HCT116 (cell line): ENCODE results near the gene MAP3K12. TPM values are rescaled to one million over a fixed set of nuclear protein-coding genes. Genes with fewer than 3 reads are reported as not detected.

ENCODE experiments used
- ATAC-seq: fragments of 200-7000 bp; cut with Tn5 transposase; 2 replicates; pipeline ENCODE4 v1.9.1; 2020; ENCODE audit warnings: mild to moderate bottlenecking, moderate library complexity
- BruUV-seq: library from RNA; stranded (reverse); fragments of 400-500 nt; replicated peaks from 2 replicates; lab custom pipeline; 2021; lab: Mats Ljungman, UMichigan
- CTCF ChIA-PET: fragments of 300-600 bp; sonication (Branson Sonifier 250); formaldehyde crosslinking; loops from one replicate; lab custom pipeline; 2021; ENCODE audit warnings: antibody characterized with exemption; lab: Charles Lee
- POLR2A ChIA-PET: fragments of 300-600, 350-600 bp; sonication (Branson Sonifier 250); formaldehyde crosslinking; loops from one replicate; lab custom pipeline; 2021; ENCODE audit warnings: antibody characterized with exemption; lab: Charles Lee
- RAD21 ChIA-PET, 2 experiments: fragments of 300-600 bp; sonication (Branson Sonifier 250); formaldehyde crosslinking; loops; one replicate each; lab custom pipeline; 2023; ENCODE audit warnings: low total read pairs in 2 of 2; ENCODE audit not compliant: uncharacterized antibody in 2 of 2, unreplicated experiment in 2 of 2, low non-redundant PET in 1 of 2; lab: Charles Lee
- DNase-seq: peaks from one replicate; pipeline ENCODE4 v3.0.0-alpha.2; 2010; ENCODE audit warnings: low read depth, low spot score
- H2AFZ ChIP-seq: fragments of 200-600 bp; shearing (Covaris generic), sonication (generic); 2 replicates; pipeline ENCODE4 v1.6.1; 2017; ENCODE audit warnings: low read depth, mixed run types, mixed read lengths, antibody characterized with exemption, low read length; ENCODE audit not compliant: poor library complexity, severe bottlenecking
- H3K27ac ChIP-seq: 2 replicates; pipeline ENCODE4 v1.5.1; 2012; ENCODE audit warnings: low read depth, low read length
- H3K27me3 ChIP-seq: fragments of 200-600 bp; sonication (generic); 2 replicates; pipeline ENCODE4 v1.6.1; 2016; ENCODE audit warnings: mixed run types, low read length, mixed read lengths; ENCODE audit not compliant: insufficient read depth
- H3K36me3 ChIP-seq, 2 experiments: fragments of 200-500 bp in 1 of 2; fragments of 200-600 bp in 1 of 2; sonication (Bioruptor generic) in 1 of 2; sonication (generic) in 1 of 2; 2 replicates each; pipeline versions ENCODE4 v1.5.1 to v1.6.1; 2014 to 2016; ENCODE audit warnings: low read length in 2 of 2, inconsistent platforms in 1 of 2, mixed read lengths in 1 of 2, mixed run types in 1 of 2; ENCODE audit not compliant: insufficient read depth in 2 of 2, control insufficient read depth in 1 of 2
- H3K4me1 ChIP-seq, 2 experiments: fragments of 200-600 bp in 1 of 2; sonication (generic) in 1 of 2; 2 replicates each; pipeline versions ENCODE4 v1.5.1 to v1.6.1; 2012 to 2017; ENCODE audit warnings: low read length in 2 of 2, inconsistent platforms in 1 of 2, mild to moderate bottlenecking in 1 of 2, mixed read lengths in 1 of 2, mixed run types in 1 of 2, moderate library complexity in 1 of 2; ENCODE audit not compliant: insufficient read depth in 2 of 2, control insufficient read depth in 1 of 2
- H3K4me2 ChIP-seq: fragments of 200-600 bp; sonication (generic); 2 replicates; pipeline ENCODE4 v1.6.1; 2017; ENCODE audit warnings: mixed run types, low read length, mixed read lengths
- H3K4me3 ChIP-seq, 2 experiments: fragments of 200-600 bp in 1 of 2; sonication (generic) in 1 of 2; replicated peaks in 1 of 2; 2 replicates each; pipeline ENCODE4 v1.5.1; 2011 to 2016; ENCODE audit warnings: low read length in 2 of 2, control low read depth in 1 of 2, low read depth in 1 of 2, mild to moderate bottlenecking in 1 of 2, mixed read lengths in 1 of 2, mixed run types in 1 of 2
- H3K79me2 ChIP-seq: fragments of 200-600 bp; sonication (generic); 2 replicates; pipeline ENCODE4 v1.6.1; 2017; ENCODE audit warnings: mild to moderate bottlenecking, mixed run types, low read length, moderate library complexity, mixed read lengths; ENCODE audit not compliant: insufficient read depth
- H3K9ac ChIP-seq: fragments of 200-600 bp; sonication (generic); 2 replicates; pipeline ENCODE4 v1.6.1; 2016; ENCODE audit warnings: low read length, mixed read lengths
- H3K9me2 ChIP-seq: fragments of 200-600 bp; sonication (generic), shearing (Covaris generic); 2 replicates; pipeline ENCODE4 v1.6.1; 2017; ENCODE audit warnings: mixed run types, mild to moderate bottlenecking, moderate library complexity; ENCODE audit not compliant: insufficient read depth
- H3K9me3 ChIP-seq, 2 experiments: fragments of 200-500 bp in 1 of 2; fragments of 200-600 bp in 1 of 2; sonication (Bioruptor generic) in 1 of 2; sonication (generic) in 1 of 2; 2 replicates each; pipeline ENCODE4 v1.6.1; 2014 to 2017; ENCODE audit warnings: low read length in 2 of 2, mixed read lengths in 2 of 2, inconsistent platforms in 1 of 2, low read depth in 1 of 2, mild to moderate bottlenecking in 1 of 2, mixed run types in 1 of 2, moderate library complexity in 1 of 2; ENCODE audit not compliant: control insufficient read depth in 1 of 2, insufficient read depth in 1 of 2
- H4K20me1 ChIP-seq: fragments of 200-600 bp; sonication (generic), shearing (Covaris generic); 2 replicates; pipeline ENCODE4 v1.6.1; 2017; ENCODE audit warnings: mixed run types, mild to moderate bottlenecking, moderate library complexity; ENCODE audit not compliant: insufficient read depth
- ATF3 ChIP-seq: IDR thresholded peaks from 2 replicates; pipeline ENCODE4 v1.6.1; 2012
- CEBPB ChIP-seq: IDR thresholded peaks from 2 replicates; pipeline ENCODE4 v1.6.1; 2012; ENCODE audit warnings: low read depth
- ELF1 ChIP-seq: IDR thresholded peaks from 2 replicates; pipeline ENCODE4 v1.6.1; 2012; ENCODE audit warnings: low read depth, borderline replicate concordance
- EZH2phosphoT487 ChIP-seq: fragments of 200-600 bp; IDR thresholded peaks from 2 replicates; pipeline ENCODE4 v1.6.1; 2018; ENCODE audit warnings: antibody characterized with exemption, borderline replicate concordance
- FOSL1 ChIP-seq: IDR thresholded peaks from 2 replicates; pipeline ENCODE4 v1.6.1; 2012; ENCODE audit warnings: low read depth
- MAX ChIP-seq: IDR thresholded peaks from 2 replicates; pipeline ENCODE4 v1.6.1; 2012
- POLR2A ChIP-seq: IDR thresholded peaks from 2 replicates; pipeline ENCODE4 v1.7.0; 2011; ENCODE audit warnings: borderline replicate concordance; ENCODE audit not compliant: insufficient read depth, insufficient read length; ENCODE audit errors: extremely low read depth
- POLR2AphosphoS5 ChIP-seq: IDR thresholded peaks from 2 replicates; pipeline ENCODE4 v1.6.1; 2011; ENCODE audit warnings: mild to moderate bottlenecking, low read depth, low read length, moderate library complexity
- RAD21 ChIP-seq: IDR thresholded peaks from 2 replicates; pipeline ENCODE4 v1.6.1; 2012; ENCODE audit warnings: low read depth, mild to moderate bottlenecking
- REST ChIP-seq: IDR thresholded peaks from 2 replicates; pipeline ENCODE4 v1.6.1; 2012; ENCODE audit warnings: low read depth
- SP1 ChIP-seq: IDR thresholded peaks from 2 replicates; pipeline ENCODE4 v1.6.1; 2012; ENCODE audit warnings: low read depth
- YY1 ChIP-seq: IDR thresholded peaks from 2 replicates; pipeline ENCODE4 v1.6.1; 2011; ENCODE audit warnings: low read length, low read depth, moderate library complexity, mild to moderate bottlenecking; ENCODE audit not compliant: insufficient replicate concordance; ENCODE audit errors: extremely low read depth
- ZBTB33 ChIP-seq: IDR thresholded peaks from 2 replicates; pipeline ENCODE4 v1.6.1; 2011; ENCODE audit warnings: mild to moderate bottlenecking, low read length, moderate library complexity; ENCODE audit not compliant: insufficient replicate concordance; ENCODE audit errors: extremely low read depth
- ZNF274 ChIP-seq: fragments of 200-500 bp; sonication (Bioruptor generic); IDR thresholded peaks from 2 replicates; pipeline ENCODE4 v1.6.1; 2014; ENCODE audit warnings: mild to moderate bottlenecking, low read depth, low read length, inconsistent platforms
- intact Hi-C: fragments of 100-400 bp; cut with micrococcal nuclease; formaldehyde crosslinking; loops from 2 replicates; pipeline ENCODE4 v1.10.0; 2022
- total RNA-seq: library from RNA; stranded (reverse); gene quantifications from one replicate; pipeline ENCODE4 v1.2.1, GENCODE V29; 2021; ENCODE audit not compliant: unreplicated experiment

MAP3K12 gene
- total RNA-seq, 1 experiment from 2014 or later, result 16.3 TPM

- ChIA-PET POLR2A (interaction anchor here (0.7 to 1.5 kb wide), 2 partner anchors 9 to 24 kb away, joined by 3 to 4 read pairs; no protein-coding TSS in a partner anchor), RAD21 (no interaction called here), CTCF (interaction anchor here (1.3 to 1.6 kb wide), 2 partner anchors 8 to 15 kb away, joined by 3 to 4 read pairs; no protein-coding TSS in a partner anchor)
- DNase-seq, result no peak
- no peaks in the 10 kb centered on the region for H3K9me3 ChIP-seq
- H2AFZ ChIP-seq, result no peak overlapping the region
- H4K20me1 ChIP-seq, result peaks cover 59% of the 10 kb centered on the region
- peaks cover 83 to 88% of the 10 kb centered on the region in 2 experiments for H3K36me3 ChIP-seq
- H3K9ac ChIP-seq, result no peak overlapping the region
- no peak for ATAC-seq
- H3K27ac ChIP-seq, result no peak overlapping the region
- TF ChIP-seq ELF1 (no peak), POLR2AphosphoS5 (no peak), RAD21 (no peak), CEBPB (no peak), MAX (no peak), POLR2A (no peak), REST (no peak), YY1 (no peak), ZNF274 (no peak), SP1 (no peak), EZH2phosphoT487 (no peak), FOSL1 (no peak), ATF3 (no peak), ZBTB33 (no peak)
- no peaks in the 10 kb centered on the region for H3K27me3 ChIP-seq
- H3K4me3 ChIP-seq, result no peak overlapping the region
- intact Hi-C loops, result no loop called here
- no peak overlapping the region for H3K4me2 ChIP-seq
- H3K4me1 ChIP-seq, result peaks cover 0 to 7% of the 10 kb centered on the region in 2 experiments; a peak in 2 of 4 replicates
- no peaks in the 10 kb centered on the region for H3K9me2 ChIP-seq
- TSS peak; percentile 9 for BruUV-seq
- H3K79me2 ChIP-seq, result peaks cover 98% of the 10 kb centered on the region
Measured at GRCh38 chr12:53474077-53474476, 25.2 kb downstream of the MAP3K12 start.
